Osteocyte (in vitro differentiated cells): ENCODE results near the gene UPF1. TPM values are rescaled to one million over a fixed set of nuclear protein-coding genes. Genes with fewer than 3 reads are reported as not detected.
"Not testable (repeated sequence)": the region's sequence is repeated elsewhere in the genome, so short reads cannot be mapped to it uniquely, and the experiment has no call there.

ENCODE experiments used
- DNase-seq: peaks from one replicate; pipeline ENCODE4 v3.0.0; 2021; ENCODE audit warnings: mixed read lengths; ENCODE audit not compliant: unreplicated experiment; ENCODE audit errors: extremely low spot score
- H3K27ac Mint-ChIP-seq: one replicate; pipeline ENCODE4 v1.8.0; 2021; ENCODE audit warnings: mild to moderate bottlenecking, mixed read lengths; ENCODE audit not compliant: unreplicated experiment
- H3K27me3 Mint-ChIP-seq: one replicate; pipeline ENCODE4 v1.8.0; 2021; ENCODE audit warnings: mixed read lengths; ENCODE audit not compliant: unreplicated experiment
- H3K36me3 Mint-ChIP-seq: one replicate; pipeline ENCODE4 v1.8.0; 2021; ENCODE audit warnings: mixed read lengths; ENCODE audit not compliant: unreplicated experiment
- H3K4me1 Mint-ChIP-seq: one replicate; pipeline ENCODE4 v1.8.0; 2021; ENCODE audit warnings: mixed read lengths; ENCODE audit not compliant: unreplicated experiment
- H3K4me3 Mint-ChIP-seq: one replicate; pipeline ENCODE4 v1.8.0; 2021; ENCODE audit warnings: mild to moderate bottlenecking, moderate library complexity, mixed read lengths; ENCODE audit not compliant: unreplicated experiment
- H3K9me3 Mint-ChIP-seq: one replicate; pipeline ENCODE4 v1.8.0; 2021; ENCODE audit warnings: mixed read lengths; ENCODE audit not compliant: unreplicated experiment
- total RNA-seq: library from RNA; stranded (reverse); gene quantifications from 2 replicates; pipeline ENCODE4 v1.2.1, GENCODE V29; 2021
- TF ChIP-seq, protein P1 (sequence below): fragments of 200-600 bp; sonication (generic); IDR thresholded peaks from 2 replicates; pipeline ENCODE4 v1.5.0; 2021; ENCODE audit warnings: antibody characterized with exemption, mild to moderate bottlenecking, moderate library complexity

UPF1 gene
- total RNA-seq, 1 donor from 2014 or later = 58.0 TPM

DNA sequence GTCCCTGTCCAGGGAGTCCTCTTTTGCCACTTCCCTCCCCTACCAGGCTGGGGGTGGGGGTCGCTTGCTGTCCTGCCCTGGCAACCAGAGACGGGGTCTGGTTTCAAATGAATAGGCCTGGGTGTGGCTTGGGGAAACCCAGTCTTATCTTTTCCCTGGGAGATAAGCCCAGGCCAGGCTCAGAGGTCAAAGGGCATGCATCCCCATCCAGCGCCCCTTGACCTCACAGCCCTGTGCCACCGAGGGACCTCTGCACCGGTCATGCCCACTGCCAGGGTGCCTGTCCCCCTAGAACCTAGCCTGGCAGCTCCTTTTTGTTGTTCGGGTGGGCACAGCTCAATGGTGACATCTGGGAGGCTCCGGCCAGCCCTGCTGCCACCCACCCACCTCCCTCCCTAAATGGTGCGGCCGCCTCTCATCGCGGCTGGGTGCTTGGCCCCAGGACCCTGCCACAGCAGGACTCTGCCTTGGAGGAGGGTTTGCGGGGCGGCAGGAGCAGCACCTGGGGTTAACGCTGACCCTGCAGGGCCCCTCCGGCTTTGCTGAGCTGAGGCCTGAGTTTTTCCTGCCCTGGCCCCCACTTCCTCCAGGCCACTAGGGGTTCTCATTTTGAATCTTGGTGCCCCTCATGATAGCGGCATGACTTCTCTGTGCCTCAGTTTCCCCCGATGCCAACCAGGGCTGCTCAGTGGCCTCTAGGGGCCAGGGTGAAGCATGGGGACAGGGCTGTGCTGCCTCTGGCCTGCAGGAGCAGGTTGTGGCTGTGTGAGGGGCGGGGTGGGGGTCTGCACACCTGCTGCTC is 67.0 kb downstream of the UPF1 start:
- no peaks in the 10 kb centered on the region for H3K9me3 Mint-ChIP-seq
- no peak for DNase-seq
- H3K27ac Mint-ChIP-seq = no peak overlapping the region
- no peaks in the 10 kb centered on the region for H3K27me3 Mint-ChIP-seq
- peaks cover 3% of the 10 kb centered on the region for H3K4me1 Mint-ChIP-seq
- TF ChIP-seq, protein P1, sequence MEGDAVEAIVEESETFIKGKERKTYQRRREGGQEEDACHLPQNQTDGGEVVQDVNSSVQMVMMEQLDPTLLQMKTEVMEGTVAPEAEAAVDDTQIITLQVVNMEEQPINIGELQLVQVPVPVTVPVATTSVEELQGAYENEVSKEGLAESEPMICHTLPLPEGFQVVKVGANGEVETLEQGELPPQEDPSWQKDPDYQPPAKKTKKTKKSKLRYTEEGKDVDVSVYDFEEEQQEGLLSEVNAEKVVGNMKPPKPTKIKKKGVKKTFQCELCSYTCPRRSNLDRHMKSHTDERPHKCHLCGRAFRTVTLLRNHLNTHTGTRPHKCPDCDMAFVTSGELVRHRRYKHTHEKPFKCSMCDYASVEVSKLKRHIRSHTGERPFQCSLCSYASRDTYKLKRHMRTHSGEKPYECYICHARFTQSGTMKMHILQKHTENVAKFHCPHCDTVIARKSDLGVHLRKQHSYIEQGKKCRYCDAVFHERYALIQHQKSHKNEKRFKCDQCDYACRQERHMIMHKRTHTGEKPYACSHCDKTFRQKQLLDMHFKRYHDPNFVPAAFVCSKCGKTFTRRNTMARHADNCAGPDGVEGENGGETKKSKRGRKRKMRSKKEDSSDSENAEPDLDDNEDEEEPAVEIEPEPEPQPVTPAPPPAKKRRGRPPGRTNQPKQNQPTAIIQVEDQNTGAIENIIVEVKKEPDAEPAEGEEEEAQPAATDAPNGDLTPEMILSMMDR = no peak
- H3K36me3 Mint-ChIP-seq = peaks cover 1% of the 10 kb centered on the region
- H3K4me3 Mint-ChIP-seq = no peak overlapping the region

DNA sequence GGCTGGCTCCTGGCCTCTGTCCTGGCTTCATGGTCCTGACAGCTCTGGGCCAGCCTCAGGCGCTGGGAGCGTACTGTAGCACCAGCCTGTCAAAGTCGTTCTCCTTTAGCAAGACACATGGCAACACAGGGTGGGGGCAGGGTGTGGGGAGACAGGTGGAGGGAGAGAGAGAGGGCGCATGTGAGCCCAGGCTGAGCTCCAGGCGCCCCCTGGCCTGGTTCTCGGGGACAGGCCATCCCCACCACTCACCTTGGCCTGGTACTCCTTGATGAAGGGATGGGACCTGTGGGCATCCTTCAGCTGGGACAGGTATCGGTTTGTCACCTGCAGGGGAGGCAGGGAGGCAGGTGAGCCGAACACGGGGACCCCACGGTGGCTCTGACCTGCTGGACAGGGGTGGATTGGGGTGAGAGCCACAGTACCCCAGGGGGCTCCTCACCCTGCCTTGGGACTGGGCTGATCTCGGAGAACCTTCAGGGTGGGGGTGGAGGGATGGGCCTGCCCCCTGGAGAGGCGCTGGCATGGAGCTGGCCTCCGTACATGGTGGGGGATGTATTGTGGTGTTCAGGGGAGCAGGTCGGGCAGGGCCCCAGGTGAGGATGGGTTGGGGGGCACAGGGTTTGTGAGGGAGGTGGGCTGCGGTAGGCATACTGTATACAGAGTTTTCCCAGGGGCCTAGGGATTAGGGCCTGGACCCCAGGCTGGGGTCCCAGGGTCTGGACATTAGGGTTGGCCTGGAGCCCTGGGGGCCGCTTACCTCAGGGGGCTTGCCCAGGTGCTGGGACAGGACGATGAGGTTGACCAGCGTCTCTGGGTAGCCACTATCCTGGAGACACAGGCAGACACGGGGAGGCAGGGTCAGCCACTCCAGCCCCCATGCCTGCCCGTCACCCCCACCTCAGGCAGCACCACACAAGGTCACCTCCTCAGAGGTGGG is 68.1 kb downstream of the UPF1 start:
- Mint-ChIP-seq H3K27me3 (no peaks in the 10 kb centered on the region), H3K27ac (no peak overlapping the region)

DNA sequence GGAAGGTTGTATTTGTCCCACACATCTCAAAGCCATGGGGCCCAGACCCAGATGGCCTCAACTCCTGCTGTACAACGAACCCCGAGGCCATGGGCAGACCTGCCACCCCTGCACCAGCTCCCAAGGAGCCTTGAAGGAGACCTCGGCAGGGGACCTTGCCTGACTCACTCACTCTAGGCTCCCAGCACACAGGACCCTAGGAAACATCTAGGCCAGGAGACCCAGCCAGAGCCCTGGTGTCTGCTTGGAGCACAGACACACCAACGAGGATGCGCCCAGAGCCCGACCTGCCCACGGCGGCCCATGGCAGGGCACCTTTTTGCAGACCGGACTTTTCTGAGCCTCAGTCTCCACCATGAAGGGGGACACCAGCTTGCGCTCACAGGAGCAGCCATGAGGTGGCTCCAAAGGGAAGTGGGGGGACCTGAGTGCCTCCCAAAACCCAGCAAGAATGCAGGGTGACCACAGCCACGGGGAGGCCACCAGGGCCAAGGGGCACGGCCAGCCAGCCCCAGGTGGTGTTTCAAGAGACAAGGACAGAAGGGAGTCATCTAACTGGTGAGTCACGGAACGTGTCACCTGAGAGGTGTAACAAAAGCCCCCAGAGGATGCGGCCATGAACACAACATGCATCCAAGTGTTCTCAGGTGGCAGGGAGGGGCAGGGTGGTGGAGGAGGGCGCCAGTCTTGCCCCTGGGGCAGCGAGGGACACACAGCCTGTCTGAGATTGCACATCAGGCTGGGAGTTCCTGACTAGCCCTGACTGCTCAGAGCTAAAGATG is 69.1 kb downstream of the UPF1 start:
- H3K9me3 Mint-ChIP-seq = no peaks in the 10 kb centered on the region
- H3K27ac Mint-ChIP-seq = no peak overlapping the region
- TF ChIP-seq, protein P1 = no peak
- H3K36me3 Mint-ChIP-seq = peaks cover 5% of the 10 kb centered on the region
- peaks cover 3% of the 10 kb centered on the region for H3K4me1 Mint-ChIP-seq
- H3K27me3 Mint-ChIP-seq = no peaks in the 10 kb centered on the region
- no peak overlapping the region for H3K4me3 Mint-ChIP-seq
- no peak for DNase-seq

More for the DNA sequence above, 68.1 kb downstream of the UPF1 start:
- DNase-seq = no peak
- H3K9me3 Mint-ChIP-seq = no peaks in the 10 kb centered on the region
- peaks cover 3% of the 10 kb centered on the region for H3K4me1 Mint-ChIP-seq
- peaks cover 2% of the 10 kb centered on the region for H3K36me3 Mint-ChIP-seq
- no peak overlapping the region for H3K4me3 Mint-ChIP-seq
- TF ChIP-seq, protein P1 = no peak

DNA sequence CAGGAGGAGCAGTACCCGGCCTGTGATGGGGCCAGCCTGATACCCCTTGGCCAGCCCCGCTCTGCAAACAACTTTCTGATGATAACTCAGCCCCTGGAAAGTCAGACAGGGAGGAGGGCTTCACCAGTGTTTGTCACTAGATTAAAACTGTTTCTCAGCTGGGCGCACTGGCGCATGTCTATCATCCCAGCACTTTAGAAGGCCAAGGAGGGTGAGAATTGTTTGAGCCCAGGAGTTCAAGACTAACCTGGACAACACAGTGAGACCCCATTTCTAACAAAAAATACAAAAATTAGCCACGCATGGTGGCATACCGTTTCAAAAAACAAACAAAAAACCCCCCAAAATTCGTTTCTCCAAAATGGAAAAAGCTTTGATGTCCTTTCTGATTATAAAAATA is 69.7 kb downstream of the UPF1 start:
- Mint-ChIP-seq H3K4me1 (peaks cover 2% of the 10 kb centered on the region), H3K36me3 (peaks cover 5% of the 10 kb centered on the region), H3K9me3 (no peaks in the 10 kb centered on the region), H3K4me3 (no peak overlapping the region), H3K27me3 (no peaks in the 10 kb centered on the region), H3K27ac (no peak overlapping the region)
- TF ChIP-seq, protein P1 = no peak
- no peak for DNase-seq

DNA sequence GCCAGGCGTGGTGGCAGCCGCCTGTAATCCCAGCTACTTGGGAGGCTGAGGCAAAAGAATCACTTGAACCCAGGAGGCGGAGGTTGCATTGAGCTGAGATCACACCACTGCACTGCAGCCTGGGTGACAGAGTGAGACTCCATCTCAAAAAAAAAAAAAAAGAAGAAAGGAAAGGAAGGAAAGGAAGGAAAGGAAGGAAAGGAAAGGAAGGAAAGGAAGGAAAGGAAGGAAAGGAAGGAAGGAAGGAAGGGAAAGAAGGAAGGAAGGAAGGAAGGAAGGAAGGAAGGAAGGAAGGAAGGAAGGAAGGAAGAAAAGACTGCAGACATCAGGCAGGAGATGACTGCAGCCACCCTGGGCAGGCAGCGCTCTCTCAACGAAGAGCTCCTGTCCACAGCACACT is 70.8 kb downstream of the UPF1 start:
- H3K4me1 Mint-ChIP-seq, H3K9me3 Mint-ChIP-seq, H3K4me3 Mint-ChIP-seq, DNase-seq, H3K36me3 Mint-ChIP-seq, H3K27ac Mint-ChIP-seq, H3K27me3 Mint-ChIP-seq: not testable (repeated sequence)
